Measurements from ENCODE around the gene PYGM. TPM values are rescaled to one million over a fixed set of nuclear protein-coding genes. Genes with fewer than 3 reads are reported as not detected.
"Not testable (repeated sequence)": the region's sequence is repeated elsewhere in the genome, so short reads cannot be mapped to it uniquely, and the experiment has no call there.

PYGM gene
- total and polyA plus RNA-seq, 9 donors: 0.24 to 12.0 (median 3.1) TPM

DNA sequence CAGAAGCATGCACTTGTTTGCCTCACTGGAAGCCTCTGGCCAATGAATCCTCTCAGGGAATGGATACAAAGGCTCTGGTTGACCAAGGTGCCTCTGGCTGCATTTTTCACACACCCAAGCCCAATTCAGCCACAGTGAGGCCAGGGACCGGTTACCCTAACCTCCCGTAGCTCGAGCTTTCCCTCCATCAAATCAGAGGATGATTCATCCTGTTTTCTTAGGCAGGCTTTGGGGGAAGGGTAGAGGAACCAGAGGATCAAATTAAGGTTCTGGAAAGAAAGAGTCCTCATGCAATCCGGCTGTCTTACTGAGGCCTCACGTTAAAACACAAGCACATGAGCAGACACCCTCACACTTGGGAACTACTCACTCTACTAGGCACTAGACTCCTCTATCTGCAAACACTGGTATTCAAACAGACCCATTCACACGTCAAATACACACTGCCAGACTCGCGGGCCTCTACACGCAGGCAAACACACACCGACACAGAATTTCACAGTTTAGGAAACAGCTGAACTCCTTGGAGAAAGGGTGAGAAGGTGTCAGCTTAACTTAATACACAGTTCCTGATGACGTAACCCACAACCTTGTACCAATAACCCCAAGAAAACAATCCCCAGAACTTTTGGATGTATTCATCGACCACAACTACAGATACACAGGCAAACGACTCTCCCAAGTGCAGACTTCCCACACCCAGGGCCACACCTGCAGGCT is 49.2 kb downstream of the PYGM start:
- no peak for DNase-seq
- H3K4me3 ChIP-seq: no peak overlapping the region
- intact Hi-C loops (cut with DNase I): no loop called here
- 24 to 40% (median 34%) methylated on average over 13 of the region's 13 CpGs for WGBS, 3 donors
- TF ChIP-seq EP300 (IDR thresholded peaks at IDR 0.05) (no peak), POLR2A (IDR thresholded peaks at IDR 0.05) (no peak)
- TF ChIP-seq, protein P1, sequence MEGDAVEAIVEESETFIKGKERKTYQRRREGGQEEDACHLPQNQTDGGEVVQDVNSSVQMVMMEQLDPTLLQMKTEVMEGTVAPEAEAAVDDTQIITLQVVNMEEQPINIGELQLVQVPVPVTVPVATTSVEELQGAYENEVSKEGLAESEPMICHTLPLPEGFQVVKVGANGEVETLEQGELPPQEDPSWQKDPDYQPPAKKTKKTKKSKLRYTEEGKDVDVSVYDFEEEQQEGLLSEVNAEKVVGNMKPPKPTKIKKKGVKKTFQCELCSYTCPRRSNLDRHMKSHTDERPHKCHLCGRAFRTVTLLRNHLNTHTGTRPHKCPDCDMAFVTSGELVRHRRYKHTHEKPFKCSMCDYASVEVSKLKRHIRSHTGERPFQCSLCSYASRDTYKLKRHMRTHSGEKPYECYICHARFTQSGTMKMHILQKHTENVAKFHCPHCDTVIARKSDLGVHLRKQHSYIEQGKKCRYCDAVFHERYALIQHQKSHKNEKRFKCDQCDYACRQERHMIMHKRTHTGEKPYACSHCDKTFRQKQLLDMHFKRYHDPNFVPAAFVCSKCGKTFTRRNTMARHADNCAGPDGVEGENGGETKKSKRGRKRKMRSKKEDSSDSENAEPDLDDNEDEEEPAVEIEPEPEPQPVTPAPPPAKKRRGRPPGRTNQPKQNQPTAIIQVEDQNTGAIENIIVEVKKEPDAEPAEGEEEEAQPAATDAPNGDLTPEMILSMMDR (IDR thresholded peaks at IDR 0.05): no peak
- H3K9me3 ChIP-seq: no peaks in the 10 kb centered on the region
- no peaks in the 10 kb centered on the region for H3K27me3 ChIP-seq
- no peaks in the 10 kb centered on the region for H3K36me3 ChIP-seq
- no peak overlapping the region for H3K27ac ChIP-seq
- H3K4me1 ChIP-seq (ENCODE audit: insufficient read depth): no peaks in the 10 kb centered on the region

DNA sequence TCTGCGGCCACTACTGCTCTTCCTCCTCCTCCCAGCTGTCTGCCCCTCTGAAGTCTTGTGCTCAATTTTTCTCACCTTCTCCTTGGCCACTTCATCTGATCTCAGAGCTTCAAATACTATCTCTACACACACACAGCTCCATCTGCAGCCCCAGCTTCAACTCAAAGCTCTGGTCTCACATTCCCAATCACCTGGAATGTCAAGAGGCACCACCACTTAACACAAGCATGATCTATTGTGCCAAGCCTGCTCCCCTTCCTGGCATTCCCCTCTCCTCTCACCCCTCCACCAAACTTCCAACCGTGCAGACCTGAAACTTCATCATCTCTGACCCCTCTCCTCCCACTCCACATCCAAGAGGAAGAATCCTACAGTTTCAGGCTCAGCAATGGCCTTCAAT is 54.3 kb downstream of the PYGM start:
- DNase-seq: no peak
- intact Hi-C loops (cut with DNase I): no loop called here
- no peaks in the 10 kb centered on the region for H3K36me3 ChIP-seq
- H3K4me3 ChIP-seq: no peak overlapping the region
- no peaks in the 10 kb centered on the region for H3K9me3 ChIP-seq
- no peak for TF ChIP-seq EP300 (IDR thresholded peaks at IDR 0.05)
- TF ChIP-seq, protein P1 (IDR thresholded peaks at IDR 0.05): no peak
- no peak for TF ChIP-seq POLR2A (IDR thresholded peaks at IDR 0.05)
- H3K4me1 ChIP-seq (ENCODE audit: insufficient read depth): no peaks in the 10 kb centered on the region
- H3K27ac ChIP-seq: no peak overlapping the region
- WGBS, 3 donors: 7 to 44% (median 17%) methylated on average over 2 of the region's 2 CpGs
- H3K27me3 ChIP-seq: no peaks in the 10 kb centered on the region

DNA sequence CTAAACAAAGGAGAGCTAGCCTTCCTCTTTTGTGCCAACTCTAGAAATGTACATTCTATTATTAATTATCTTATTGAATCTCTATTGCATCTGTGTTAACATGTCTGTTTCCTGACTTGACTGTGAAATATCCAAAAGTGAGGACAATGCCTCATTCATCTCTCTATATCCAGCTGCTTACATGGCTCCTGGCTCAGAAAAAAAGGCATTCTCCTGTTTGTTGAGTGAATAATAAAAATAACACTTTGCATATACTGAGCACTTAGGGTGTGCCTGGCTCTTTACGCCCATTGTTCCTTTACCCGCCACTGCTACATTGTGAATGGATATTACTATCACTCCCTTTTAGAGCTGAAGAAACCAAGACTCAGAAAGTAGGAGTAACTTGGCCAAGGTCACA is 56.7 kb downstream of the PYGM start:
- Histone ChIP-seq H3K36me3 (no peaks in the 10 kb centered on the region), H3K27ac (no peak overlapping the region), H3K9me3 (no peaks in the 10 kb centered on the region), H3K4me3 (no peak overlapping the region), H3K27me3 (no peaks in the 10 kb centered on the region), H3K4me1 (ENCODE audit: insufficient read depth) (no peaks in the 10 kb centered on the region)
- 88 to 91% (median 90%) methylated on average over 2 of the region's 2 CpGs for WGBS, 3 donors
- intact Hi-C loops (cut with DNase I): no loop called here
- TF ChIP-seq, protein P1 (IDR thresholded peaks at IDR 0.05): no peak
- TF ChIP-seq POLR2A (IDR thresholded peaks at IDR 0.05): no peak
- no peak for TF ChIP-seq EP300 (IDR thresholded peaks at IDR 0.05)
- DNase-seq: no peak

DNA sequence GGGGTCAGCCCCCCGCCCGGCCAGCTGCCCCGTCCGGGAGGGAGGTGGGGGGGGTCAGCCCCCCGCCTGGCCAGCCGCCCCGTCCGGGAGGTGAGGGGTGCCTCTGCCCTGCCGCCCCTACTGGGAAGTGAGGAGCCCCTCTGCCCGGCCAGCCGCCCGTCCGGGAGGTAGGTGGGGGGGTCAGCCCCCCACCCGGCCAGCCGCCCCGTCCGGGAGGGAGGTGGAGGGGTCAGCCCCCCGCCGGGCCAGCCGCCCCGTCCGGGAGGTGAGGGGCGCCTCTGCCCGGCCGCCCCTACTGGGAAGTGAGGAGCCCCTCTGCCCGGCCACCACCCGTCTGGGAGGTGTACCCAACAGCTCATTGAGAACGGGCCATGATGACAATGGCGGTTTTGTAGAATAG is 57.8 kb downstream of the PYGM start:
- H3K9me3 ChIP-seq: not testable (repeated sequence)

DNA sequence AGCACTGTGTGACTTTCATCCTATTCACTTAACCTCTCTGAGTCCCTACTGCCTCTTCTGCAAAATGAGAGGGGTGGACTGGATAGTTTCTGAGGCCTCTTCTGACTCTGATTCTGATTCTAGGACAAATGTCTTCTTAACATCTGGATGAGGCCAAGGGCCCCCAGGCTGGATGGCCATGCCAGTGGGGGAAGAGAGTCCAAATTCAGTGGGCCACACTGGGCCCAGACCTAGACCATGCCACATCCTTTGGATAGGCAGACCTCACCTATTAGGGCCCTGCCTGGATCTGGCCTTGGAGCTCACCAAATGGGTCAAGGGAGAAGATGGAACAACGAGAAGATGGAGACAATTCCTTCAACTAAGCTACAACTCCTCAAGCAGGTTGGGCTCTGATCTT is 61.3 kb downstream of the PYGM start:
- Histone ChIP-seq H3K4me1 (ENCODE audit: insufficient read depth) (no peaks in the 10 kb centered on the region), H3K4me3 (no peak overlapping the region), H3K27me3 (no peaks in the 10 kb centered on the region), H3K9me3 (no peaks in the 10 kb centered on the region), H3K36me3 (no peaks in the 10 kb centered on the region), H3K27ac (no peak overlapping the region)
- TF ChIP-seq, protein P1 (IDR thresholded peaks at IDR 0.05): no peak
- TF ChIP-seq POLR2A (IDR thresholded peaks at IDR 0.05) (no peak), EP300 (IDR thresholded peaks at IDR 0.05) (no peak)
- no peak for DNase-seq
- WGBS, 3 donors: 63 to 71% (median 67%) methylated on average over 1 of the region's 1 CpG
- intact Hi-C loops (cut with DNase I): no loop called here

More for the DNA sequence above, 57.8 kb downstream of the PYGM start:
- H3K4me3 ChIP-seq; H3K36me3 ChIP-seq; H3K27ac ChIP-seq; intact Hi-C loops (cut with DNase I); H3K27me3 ChIP-seq; DNase-seq; H3K4me1 ChIP-seq (ENCODE audit: insufficient read depth): not testable (repeated sequence)
- 84 to 96% (median 85%) methylated on average over 10 to 26 of the region's 29 CpGs for WGBS, 3 donors
